ENCODE results near the gene STEEP1. TPM values are rescaled to one million over a fixed set of nuclear protein-coding genes. Genes with fewer than 3 reads are reported as not detected.

The STEEP1 gene
- total RNA-seq, 1 experiment from 2014 or later: 30.4 TPM

- no peaks in the 10 kb centered on the region for H4K20me1 ChIP-seq (ENCODE audit: control insufficient read depth, insufficient read depth, insufficient read length)
- H3K23ac ChIP-seq (ENCODE audit: insufficient read length, low read depth, low read length): no peak overlapping the region
- no peak overlapping the region for H3T11ph ChIP-seq (ENCODE audit: low read length)
- no peak overlapping the region for H2AK5ac ChIP-seq (ENCODE audit: insufficient read length, low read length)
- Mint-ChIP-seq H3K36me3 (ENCODE audit: insufficient read depth in 1 of 3, low read depth in 3 of 3) (peaks cover 0 to 7% (median 1%) of the 10 kb centered on the region in 3 experiments; a peak in 4 of 7 replicates), H3K4me1 (peaks cover 0 to 7% of the 10 kb centered on the region in 2 experiments; a peak in 3 of 4 replicates), H3K4me3 (no peak overlapping the region), H3K9me3 (peaks cover 52 to 69% of the 10 kb centered on the region in 2 experiments), H3K27ac (no peak overlapping the region), H3K27me3 (ENCODE audit: low read depth) (no peaks in the 10 kb centered on the region)
- H3K14ac ChIP-seq (ENCODE audit: insufficient read depth, low read length): no peak overlapping the region
- no peak overlapping the region for H3K9ac ChIP-seq (ENCODE audit: extremely low read depth, insufficient read length, low read length)
- no peak overlapping the region for H4K8ac ChIP-seq (replicated peaks; ENCODE audit: insufficient read length, low read depth, low read length)
- no CpG with 5 or more reads among the region's 2 CpGs for WGBS (ENCODE audit: extremely low coverage, insufficient read length, low lambda C conversion rate)
- H2AFZ ChIP-seq (ENCODE audit: low read length): no peak overlapping the region
- no peaks in the 10 kb centered on the region for H3K79me1 ChIP-seq (ENCODE audit: insufficient read depth, low read depth, low read length, poor library complexity, severe bottlenecking)
- no peak overlapping the region for H2BK20ac ChIP-seq (ENCODE audit: low read depth, low read length, poor library complexity, severe bottlenecking)
- H2BK15ac ChIP-seq (ENCODE audit: low read depth, low read length): no peak overlapping the region
- H4K5ac ChIP-seq (ENCODE audit: insufficient read length, low read depth, low read length): no peak overlapping the region
- H2BK12ac ChIP-seq (ENCODE audit: insufficient read length, low read depth, low read length): no peak overlapping the region
- TF ChIP-seq CTCF (conservative IDR thresholded peaks at IDR 0.05): no peak
- H3K79me2 ChIP-seq (ENCODE audit: insufficient read depth, low read length): no peaks in the 10 kb centered on the region
- H3K27me3 ChIP-seq (ENCODE audit: insufficient read depth, low read length): no peaks in the 10 kb centered on the region
- H3K56ac ChIP-seq (ENCODE audit: insufficient read length, low read depth, low read length): no peak overlapping the region
- no peak overlapping the region for H3K4ac ChIP-seq (ENCODE audit: low read depth, low read length)
- DNase-seq: no peak
- H4K91ac ChIP-seq (ENCODE audit: insufficient read length, low read depth, low read length): no peak overlapping the region
- H2BK120ac ChIP-seq (ENCODE audit: low read depth, low read length, poor library complexity, severe bottlenecking): no peak overlapping the region
- H3K4me1 ChIP-seq (ENCODE audit: insufficient read depth, low read length): no peaks in the 10 kb centered on the region
- H3K18ac ChIP-seq (ENCODE audit: insufficient read length, low read depth, low read length): no peak overlapping the region
- no peaks in the 10 kb centered on the region for H3K23me2 ChIP-seq (ENCODE audit: insufficient read length, low read depth, low read length, poor library complexity, severe bottlenecking)
- H3K27ac ChIP-seq (ENCODE audit: insufficient read length, low read depth, low read length): no peak overlapping the region
- H2BK5ac ChIP-seq (ENCODE audit: insufficient read length, low read length): no peak overlapping the region
- peaks cover 9% of the 10 kb centered on the region for H3K9me3 ChIP-seq (ENCODE audit: control insufficient read depth, low read depth, low read length)
- H3K4me2 ChIP-seq (ENCODE audit: insufficient read depth, insufficient read length, low read length): no peak overlapping the region
These were observed 61.7 kb downstream of the STEEP1 start for GRCh38 chrX:119503484-119503861.

Data from H9 (cell line).